GM18868 (cell line): ENCODE results near the gene ETV6.

ENCODE experiments used
- ATAC-seq: cut with Tn5 transposase; IDR thresholded peaks from one replicate; pipeline ENCODE4 v1.9.1; 2021; ENCODE audit warnings: mild to moderate bottlenecking, moderate library complexity; ENCODE audit not compliant: unreplicated experiment

ETV6 gene

DNA sequence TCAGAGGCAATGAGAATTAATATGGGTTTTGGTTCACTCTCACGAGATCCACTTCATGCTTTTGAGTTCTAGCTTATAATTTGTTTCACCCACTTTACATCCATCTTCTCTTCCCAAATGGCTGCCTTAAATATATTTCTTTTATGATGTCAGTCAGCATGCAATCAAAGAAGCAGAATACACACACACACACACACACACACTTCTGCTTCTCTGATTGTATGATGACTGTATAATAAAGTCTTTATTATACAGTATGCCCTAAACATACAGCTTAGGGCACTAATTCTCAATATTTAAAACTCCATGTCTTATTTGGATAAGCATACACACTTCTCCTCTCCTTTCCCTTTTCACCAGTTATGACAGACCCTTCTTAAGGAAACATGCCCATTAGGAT lies 6.7 kb upstream of the ETV6 start:
- ATAC-seq, result no peak

DNA sequence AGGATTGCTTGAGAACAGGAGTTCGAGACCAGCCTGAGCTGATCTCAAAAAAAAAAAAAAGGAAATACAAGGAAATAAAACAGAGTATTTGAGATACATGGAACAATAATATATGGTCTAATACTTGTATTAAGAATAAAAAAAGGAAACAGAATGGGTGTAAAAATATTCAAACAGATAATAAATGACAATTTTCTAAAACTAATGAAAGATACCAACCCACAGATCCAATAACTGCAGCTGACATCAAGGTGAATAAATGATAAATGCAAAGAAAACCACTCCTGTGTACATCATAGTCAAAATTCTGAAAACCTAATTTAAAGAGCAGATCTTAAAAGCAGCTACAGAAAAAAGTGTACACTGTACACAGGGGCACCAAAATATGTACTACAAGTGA lies 4.1 kb upstream of the ETV6 start:
- ATAC-seq, result no peak

DNA sequence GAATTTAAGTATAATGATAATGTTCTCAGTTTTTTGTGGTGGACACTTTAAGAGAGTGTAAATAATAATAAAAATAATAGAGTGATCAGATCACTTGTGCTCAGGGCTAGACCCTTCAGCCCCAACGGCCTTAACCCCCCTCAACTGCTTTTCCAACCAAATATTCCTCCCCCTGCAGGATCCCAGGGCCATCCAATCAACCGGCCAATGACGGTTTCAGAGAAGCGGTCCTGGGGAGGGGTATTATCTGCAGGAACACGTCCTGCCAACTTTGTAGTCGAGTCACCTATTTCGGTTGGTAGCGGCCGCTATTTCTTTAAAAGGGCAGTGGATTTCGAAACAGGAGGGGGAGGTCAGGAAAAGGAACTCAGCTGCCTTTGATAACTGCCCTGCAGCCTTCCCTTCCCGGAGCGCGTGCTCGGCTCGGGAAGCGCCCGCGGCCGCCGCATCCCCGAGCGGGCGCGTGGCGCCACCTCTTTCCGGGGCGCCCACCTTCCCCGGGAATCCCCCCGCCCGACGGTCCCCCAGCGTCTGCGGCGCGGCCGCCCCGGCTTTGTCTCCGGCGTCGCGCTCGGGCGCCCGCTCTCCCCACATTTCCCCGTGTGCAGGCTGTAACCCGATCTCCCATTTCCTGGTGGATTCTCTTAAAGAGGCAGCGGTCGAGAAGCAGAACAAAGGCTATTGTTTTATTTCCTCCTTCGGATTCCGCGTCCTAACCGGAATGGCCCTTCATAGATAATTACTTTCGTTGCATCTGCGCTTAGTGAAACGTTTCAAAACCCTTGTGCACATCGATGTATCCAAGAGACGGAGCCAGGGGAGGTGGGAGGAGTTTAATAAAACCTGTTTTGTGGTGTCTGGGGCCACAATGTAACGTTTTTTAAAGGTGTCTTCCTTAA lies 711 bp upstream of the ETV6 start:
- ATAC-seq, result peak; percentile 32

DNA sequence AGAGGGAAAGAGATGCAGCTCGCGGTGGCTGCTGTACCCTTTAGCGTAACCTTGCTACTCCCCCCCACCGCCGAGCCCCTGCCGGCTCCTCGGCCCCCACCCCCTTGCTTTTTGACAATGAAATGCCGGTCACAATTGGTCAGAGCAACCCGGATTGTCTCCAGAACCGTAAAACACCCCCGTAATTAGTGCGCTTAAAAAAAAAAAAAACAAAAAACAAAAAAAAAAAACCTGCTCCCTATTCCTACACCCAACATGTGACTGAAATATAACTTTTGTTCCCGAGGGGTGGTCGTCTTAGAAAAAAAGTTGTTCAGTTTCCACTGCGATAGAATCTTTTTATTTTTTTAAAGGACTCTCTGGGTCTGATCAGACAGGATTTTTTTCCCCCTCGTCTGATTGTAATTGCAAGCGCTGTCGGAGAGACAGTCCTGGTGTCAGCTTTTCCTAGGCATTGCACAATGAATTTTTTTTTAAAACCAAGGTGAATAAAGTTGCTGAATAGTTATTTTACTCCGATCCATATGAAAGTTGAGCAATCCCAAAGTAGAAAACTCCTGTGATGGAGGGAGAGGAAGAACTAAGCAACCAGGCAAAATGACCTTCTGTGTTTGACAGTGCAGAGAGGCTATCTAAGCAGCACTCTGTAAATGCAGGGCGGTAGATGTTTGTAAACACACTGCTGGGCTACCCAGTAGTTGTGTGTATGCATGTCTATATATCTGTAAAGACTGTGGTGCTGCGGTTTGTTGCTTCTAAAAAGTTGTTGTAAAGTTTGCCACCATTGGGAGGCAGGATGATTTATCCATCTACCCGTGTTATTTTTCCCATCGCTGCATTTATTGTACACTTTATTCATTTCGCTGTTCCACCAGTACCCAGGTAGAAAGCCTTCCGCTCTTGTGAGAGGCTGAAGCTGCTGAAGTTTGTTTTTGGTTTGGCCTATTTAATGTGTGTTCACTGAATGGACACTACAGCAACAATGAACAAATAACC lies 1.1 kb downstream of the ETV6 start:
- ATAC-seq, result no peak

DNA sequence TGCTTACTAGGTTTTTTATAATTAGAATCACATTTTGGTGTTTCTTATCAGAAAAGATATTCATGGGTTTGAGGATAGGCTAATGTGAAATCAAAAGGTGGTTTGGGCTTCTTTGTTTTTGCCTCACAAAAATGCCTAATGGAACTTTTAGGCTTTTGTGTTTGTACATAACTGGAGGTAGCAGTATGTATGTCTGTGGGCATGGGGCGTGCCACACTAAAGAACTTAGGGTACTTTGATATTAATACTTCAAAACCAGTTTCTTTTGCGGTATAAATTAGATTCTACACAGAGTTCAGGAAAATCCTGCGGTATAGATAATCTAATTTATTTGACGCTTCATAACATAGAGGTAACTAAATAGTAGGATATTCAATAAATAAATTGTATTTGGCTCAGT lies 1.9 kb downstream of the ETV6 start:
- ATAC-seq, result no peak

DNA sequence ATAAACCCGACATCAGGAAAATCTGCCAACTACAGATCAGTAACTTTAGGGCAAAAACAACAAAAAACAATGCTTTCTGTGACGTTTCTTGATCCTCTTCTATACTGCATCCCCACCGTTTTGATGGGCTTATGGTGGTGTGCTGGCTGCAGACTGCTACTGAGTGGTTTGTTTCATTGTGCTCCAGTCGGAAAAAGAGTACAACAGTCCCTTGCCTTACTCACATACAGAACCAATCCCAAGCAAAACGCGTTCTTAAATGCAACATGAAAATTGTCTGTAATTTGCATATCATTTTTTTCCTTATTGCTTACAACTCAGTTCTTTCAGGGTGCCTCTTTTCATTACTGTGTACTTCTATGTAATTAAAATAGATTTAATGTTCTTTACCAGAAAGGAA lies 2.3 kb downstream of the ETV6 start:
- ATAC-seq, result no peak

DNA sequence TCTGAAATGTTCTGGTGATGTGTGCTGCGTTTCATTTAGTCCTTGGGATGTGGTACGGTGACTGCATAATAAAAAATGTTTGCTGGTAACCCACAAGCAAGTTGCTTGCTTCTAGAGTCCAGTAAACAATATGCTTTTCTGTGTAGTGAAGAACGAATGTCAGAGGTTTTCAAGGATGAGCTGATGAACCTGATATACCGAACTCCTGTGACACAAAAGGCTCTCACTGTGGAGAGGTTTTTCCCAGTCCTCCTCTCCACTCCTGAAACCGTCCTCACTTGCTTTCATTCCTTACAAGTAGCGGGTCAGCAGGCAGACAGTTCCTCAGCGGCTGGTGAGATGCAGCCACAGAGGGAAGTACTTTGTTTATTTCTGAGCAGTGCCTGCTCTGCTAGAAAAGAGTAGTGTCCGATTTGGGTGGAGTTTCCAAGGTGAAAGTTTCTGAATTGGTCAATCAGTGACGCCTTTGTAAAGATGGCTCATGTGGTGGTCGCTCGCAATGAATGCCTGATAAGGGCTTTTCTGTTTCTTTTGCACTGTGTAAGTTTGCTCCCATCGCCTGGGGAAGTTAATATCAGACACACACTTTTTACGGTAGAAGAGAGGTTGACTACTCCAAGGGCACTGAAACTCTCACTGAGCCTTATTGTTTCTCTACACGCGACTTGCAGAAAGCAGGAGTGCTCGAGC lies 3.0 kb downstream of the ETV6 start:
- ATAC-seq, result no peak

DNA sequence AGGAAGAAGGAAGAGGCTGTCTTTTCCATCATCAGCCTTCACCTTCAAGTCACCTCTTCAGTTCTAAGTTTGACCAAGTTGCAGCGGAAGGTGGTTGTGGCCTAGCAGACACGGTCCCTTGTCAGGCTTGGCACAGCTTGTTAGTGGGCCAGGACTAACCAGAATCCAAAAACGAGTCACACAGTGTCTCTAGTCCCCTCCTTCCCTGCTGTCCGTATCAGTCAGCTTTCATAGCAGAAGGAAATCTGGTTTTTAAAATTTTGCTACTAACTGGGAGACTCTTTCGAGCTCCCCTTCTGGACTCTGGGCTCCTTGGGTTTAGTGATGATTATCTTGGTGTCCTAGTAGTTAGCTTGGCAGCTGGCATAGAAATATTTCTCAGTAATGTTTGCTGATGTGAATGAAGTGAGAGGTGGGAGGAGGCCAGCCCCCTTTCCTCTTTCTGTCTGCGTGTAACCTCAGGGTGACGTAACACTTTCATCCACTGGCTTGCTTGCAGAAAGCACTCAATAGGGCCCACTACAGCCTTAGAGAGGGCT lies 3.8 kb downstream of the ETV6 start:
- ATAC-seq, result peak; percentile 24

DNA sequence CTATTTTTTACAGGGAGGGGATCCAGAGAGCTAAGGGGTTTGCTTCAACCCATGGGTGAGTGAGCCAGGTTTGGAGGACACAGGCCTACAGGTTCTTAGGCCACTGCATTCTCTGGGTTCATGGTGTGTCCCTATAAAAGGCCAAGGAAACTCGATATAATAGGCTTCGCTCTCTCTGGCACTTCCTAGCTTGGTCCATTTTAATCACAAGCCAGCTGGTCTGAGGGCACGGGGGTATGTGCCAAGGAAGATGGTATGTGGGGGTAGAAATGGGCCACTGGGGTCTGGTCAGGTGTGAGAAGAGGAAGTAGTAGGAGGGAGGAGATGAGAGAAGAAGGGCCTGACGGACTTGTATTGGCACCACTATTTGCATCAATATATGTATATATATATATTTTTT lies 4.9 kb downstream of the ETV6 start:
- no peak for ATAC-seq

DNA sequence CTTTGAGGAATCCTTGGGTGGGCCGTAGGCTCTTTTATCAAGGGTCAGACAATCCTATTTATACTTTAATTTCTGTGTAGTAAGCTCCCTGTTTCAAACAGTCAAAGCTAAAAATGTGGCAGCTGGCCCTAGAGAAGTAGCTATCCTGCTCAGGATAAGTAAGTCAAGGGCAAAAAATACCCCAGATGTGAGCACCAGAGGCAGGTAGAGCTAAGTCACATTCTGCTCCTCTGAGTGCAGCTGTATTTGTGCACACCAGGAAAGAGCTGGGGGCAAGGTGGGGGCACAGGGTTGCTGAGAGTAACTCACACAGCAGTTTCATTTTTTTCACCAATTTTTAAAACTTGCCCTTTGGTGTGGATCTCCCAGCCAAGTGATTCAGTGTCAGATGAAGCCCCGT lies 5.3 kb downstream of the ETV6 start:
- no peak for ATAC-seq

DNA sequence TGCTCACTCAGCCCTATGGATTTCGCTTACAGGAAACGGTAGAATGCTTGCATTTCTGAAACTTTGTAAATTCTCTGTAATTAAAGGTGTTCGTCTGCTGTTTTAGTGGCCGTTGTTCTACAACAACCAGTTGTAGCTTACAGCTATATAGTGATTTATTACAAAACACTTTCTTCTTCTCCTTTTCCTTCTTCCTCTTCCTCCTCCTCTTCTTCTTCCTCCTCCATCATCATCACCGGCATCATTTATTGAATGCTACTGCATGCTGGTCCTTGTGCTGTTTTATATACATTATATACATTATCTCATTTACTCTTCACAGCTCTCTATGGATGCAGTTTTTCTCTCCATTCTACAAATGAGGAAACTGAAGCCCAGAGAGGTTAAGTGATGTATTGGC lies 6.4 kb downstream of the ETV6 start:
- no peak for ATAC-seq

DNA sequence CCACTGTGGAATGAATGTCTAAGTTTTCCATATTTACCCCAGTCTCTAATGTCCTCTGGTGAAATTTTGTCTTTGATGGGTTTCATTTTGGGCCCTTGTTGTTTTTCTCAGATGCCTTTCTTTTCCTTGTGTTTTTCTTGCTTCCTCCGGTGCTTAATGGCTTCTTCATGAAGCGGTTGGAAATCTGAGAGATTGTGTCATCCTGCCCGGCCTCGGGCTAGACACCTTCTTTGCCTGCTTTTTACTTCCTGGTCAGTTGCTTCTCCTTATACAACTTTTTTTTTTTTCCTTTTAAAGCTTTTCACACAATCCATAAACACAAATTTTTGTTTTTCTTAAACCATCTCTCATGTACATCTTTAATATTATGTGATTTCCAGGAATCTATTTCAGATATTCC lies 7.1 kb downstream of the ETV6 start:
- no peak for ATAC-seq

DNA sequence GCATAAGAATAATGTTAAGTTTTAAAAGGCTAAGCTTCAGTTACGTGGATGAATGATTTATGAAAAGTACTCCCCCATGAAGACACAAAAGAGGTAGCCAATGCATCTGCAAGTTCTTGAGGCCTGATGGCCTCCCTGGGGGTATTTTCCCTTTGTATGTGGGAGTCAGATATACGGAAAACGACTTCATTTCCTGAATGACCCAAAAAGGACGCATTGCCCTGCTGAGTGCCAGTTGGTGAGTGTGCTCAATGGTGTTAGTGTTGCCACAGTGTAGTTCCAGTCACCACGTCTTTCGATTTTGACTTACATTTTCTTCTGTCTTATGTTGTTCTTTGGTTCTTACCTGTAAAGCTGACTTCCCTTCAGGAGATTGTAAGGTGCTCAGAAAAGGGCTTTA lies 8.0 kb downstream of the ETV6 start:
- ATAC-seq, result no peak

DNA sequence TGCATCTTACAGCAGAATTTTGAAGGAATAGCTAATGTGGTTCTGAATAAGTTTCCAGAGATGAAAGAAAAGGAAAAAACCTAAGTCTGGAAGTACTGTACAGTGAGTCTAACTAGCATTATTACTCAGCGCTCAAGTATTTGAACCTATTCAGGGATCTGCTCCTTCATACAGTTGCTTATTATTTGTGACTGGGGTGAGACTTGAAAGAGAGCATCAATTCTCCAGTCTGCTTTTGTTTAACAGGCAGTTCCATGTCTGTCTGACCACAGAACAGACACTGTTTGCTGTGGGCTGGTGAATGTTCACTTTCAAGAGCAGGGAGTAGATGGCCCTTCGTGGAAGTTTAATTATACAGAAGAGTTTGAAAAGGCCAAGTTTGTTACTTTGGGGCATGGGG lies 9.3 kb downstream of the ETV6 start:
- ATAC-seq, result no peak

DNA sequence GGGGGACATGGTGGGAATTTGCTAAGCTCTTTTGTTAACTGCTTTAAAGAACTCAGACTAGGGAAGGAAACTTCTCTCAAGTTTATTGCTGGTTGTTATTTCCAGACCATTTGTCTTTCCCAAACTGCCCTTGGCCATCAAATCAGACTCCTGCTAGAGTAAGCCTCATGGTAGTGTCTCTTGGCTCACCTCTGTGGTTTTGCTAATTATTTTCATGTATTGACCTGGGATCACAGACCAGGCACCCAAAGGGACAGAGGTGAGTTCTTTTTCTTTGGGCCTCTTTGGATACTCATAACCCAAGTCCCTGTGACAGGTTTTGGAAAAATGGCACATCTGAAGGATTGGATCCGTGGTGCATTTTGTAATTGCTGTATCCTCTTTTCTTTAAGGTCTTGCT lies 11.2 kb downstream of the ETV6 start:
- ATAC-seq, result no peak

DNA sequence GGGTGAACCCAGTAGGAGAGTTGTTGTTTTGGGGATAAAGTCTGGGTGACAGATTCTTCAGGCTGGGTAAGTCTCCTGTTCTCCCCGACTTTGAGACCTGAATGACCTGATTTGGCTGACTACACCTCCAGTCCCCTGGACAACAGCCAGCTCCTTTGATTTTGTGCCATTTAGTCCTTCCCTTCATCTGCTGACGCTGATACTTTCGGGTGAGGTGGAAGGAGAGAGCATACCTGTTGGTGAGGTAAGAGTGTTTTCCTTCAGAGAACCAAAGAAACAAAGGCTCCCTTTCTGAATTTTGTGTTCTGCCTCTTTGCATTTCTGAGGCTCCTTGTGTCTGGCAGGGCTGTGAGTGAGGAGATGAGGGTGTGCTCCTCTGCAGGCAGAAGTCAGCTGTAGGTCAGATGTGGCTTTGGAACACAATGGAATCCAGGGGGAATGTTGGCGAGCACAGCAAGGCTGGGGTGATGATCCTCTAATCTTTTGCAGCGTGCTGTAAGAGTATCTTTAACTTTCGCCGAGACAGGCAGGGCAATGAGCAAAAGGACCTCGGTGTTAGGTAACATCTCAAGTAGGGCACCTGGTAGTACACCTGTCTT lies 12.1 kb downstream of the ETV6 start:
- ATAC-seq, result no peak

DNA sequence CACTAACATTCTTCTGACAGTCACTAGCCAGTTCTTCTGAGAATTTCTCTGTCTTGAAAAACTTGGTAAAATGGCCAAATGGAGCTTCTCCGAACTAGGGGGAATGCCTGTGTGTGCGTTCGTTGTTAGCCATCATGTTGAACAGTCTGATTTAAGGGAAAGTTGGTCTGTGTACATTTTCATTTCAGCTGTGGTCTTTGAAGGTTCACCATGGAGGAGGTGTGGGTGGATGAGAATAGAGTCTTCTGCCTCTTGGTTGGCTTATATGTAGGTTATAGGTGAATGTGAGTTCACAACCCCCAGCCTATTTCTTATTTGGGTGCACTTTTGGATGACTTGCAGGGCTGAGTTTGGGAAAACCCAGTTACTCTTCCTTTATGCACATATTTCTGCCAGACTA lies 12.9 kb downstream of the ETV6 start:
- ATAC-seq, result no peak

DNA sequence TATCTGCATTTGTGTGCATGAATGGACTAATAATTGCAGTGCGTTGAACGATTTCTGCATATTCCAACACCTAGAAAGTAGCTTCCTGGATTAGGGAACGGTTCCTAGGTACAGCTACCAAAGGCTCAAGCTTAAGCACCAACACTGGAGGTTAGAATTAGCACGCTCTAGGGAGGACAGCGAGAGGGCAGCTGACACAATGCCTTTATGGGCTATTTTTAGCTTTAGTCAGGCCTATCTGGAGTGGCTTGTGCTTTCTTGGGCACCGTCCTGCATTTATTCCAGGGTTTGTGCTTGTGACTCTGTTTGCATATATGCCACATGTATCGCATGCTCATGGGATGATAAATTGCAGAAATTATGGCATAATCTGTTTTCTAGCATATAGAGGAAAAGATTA lies 13.7 kb downstream of the ETV6 start:
- no peak for ATAC-seq

DNA sequence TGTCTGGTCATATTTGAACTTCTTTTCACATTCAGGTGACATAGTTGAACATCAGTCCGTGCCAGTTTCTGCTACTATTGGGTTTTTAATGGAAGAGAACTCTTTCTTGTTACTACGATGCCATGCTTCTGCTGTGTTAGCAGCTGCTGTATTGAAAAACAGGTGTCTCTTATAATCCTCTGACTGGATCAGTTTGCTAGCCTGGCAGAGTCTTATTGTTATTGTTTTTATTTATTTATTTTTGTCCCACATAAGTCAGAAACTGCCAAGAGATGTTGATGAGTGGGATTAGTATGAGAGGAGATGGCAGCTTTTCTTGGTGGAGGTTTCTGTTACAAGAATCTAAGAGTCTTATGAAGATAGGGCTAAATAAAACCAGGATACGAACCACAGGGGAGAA lies 14.6 kb downstream of the ETV6 start:
- no peak for ATAC-seq
